ENCODE results near the gene SELENON. TPM values are rescaled to one million over a fixed set of nuclear protein-coding genes. Genes with fewer than 3 reads are reported as not detected.

SELENON gene
- total RNA-seq, 2 donors from 2014 or later, result 22.8 to 27.4 TPM

DNA sequence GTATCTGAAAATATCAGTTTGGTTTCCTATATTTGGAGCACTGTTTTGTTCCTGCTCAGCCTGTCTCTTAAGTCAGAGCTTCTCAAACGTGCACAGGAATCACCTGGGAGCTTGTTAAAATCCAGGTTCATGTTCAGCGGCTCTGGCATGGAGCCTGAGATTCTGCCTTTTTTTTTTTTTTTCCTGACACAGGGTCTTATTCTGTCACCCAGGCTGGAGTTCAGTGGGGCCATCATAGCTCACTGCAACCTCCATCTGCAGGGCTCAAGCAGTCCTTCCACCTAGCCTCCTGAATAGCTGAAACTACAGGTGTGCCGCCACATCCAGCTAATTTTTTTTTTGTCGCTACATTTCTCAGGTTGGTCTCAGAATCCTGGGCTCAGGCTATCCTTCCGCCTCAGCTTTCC is 12.2 kb upstream of the SELENON start:
- ATAC-seq, result no peak
- 86 to 88% methylated on average over 5 of the region's 5 CpGs for WGBS, 2 donors
- no peak for TF ChIP-seq POLR2A (IDR thresholded peaks at IDR 0.05)
- TF ChIP-seq, protein P1, sequence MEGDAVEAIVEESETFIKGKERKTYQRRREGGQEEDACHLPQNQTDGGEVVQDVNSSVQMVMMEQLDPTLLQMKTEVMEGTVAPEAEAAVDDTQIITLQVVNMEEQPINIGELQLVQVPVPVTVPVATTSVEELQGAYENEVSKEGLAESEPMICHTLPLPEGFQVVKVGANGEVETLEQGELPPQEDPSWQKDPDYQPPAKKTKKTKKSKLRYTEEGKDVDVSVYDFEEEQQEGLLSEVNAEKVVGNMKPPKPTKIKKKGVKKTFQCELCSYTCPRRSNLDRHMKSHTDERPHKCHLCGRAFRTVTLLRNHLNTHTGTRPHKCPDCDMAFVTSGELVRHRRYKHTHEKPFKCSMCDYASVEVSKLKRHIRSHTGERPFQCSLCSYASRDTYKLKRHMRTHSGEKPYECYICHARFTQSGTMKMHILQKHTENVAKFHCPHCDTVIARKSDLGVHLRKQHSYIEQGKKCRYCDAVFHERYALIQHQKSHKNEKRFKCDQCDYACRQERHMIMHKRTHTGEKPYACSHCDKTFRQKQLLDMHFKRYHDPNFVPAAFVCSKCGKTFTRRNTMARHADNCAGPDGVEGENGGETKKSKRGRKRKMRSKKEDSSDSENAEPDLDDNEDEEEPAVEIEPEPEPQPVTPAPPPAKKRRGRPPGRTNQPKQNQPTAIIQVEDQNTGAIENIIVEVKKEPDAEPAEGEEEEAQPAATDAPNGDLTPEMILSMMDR (IDR thresholded peaks at IDR 0.05), result no peak
- Histone ChIP-seq H3K4me3 (no peak overlapping the region), H3K4me1 (peaks cover 28% of the 10 kb centered on the region), H3K27ac (no peak overlapping the region), H3K36me3 (replicated peaks in 1 of 2; ENCODE audit: insufficient read depth in 1 of 2, low read depth in 2 of 2) (no peaks in the 10 kb centered on the region), H3K27me3 (no peaks in the 10 kb centered on the region), H3K9me3 (no peaks in the 10 kb centered on the region)
- intact Hi-C loops (cut with DNase I), result no loop called here
- DNase-seq, result no peak

- no peaks in the 10 kb centered on the region for H3K9me3 ChIP-seq
- no peak overlapping the region for H3K4me3 ChIP-seq
- DNase-seq (no peak), ATAC-seq (no peak)
- WGBS, 2 donors, result 82 to 92% methylated on average over 6 of the region's 6 CpGs
- intact Hi-C loops (cut with DNase I), result loop anchor here (5.0 kb wide), 1 partner anchor 33 kb away; no protein-coding TSS in a partner anchor
- no peak overlapping the region for H3K27ac ChIP-seq
- H3K36me3 ChIP-seq (replicated peaks in 1 of 2; ENCODE audit: insufficient read depth in 1 of 2, low read depth in 2 of 2), result no peaks in the 10 kb centered on the region
- TF ChIP-seq POLR2A (IDR thresholded peaks at IDR 0.05), result no peak
- TF ChIP-seq, protein P1 (IDR thresholded peaks at IDR 0.05), result no peak
- no peaks in the 10 kb centered on the region for H3K27me3 ChIP-seq
- peaks cover 11% of the 10 kb centered on the region for H3K4me1 ChIP-seq
Observed at GRCh38 chr1:25790472-25790871, 9.5 kb upstream of the SELENON start.

DNA sequence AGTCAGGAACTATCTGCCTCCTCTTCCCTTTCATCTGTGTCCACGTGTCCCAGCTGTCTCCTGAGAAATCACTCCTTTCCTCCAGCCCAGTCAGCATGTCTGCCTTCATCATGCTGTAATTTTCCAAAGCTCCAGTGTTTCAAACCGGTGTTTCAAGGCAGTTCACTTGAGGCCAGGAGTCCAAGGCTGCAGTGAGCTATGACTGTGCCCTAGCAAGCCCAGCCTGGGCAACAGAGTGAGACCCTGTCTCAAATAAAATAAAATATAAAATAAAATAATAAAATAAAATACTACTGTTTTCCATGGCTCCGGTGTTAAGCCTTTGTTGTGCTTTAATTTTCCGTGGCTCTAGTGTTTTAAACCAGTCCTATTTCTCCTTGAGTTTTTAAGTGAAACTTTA is 7.9 kb upstream of the SELENON start:
- Histone ChIP-seq H3K4me3 (no peak overlapping the region), H3K36me3 (replicated peaks in 1 of 2; ENCODE audit: insufficient read depth in 1 of 2, low read depth in 2 of 2) (no peaks in the 10 kb centered on the region), H3K27me3 (no peaks in the 10 kb centered on the region), H3K27ac (no peak overlapping the region), H3K9me3 (no peaks in the 10 kb centered on the region), H3K4me1 (peaks cover 13% of the 10 kb centered on the region)
- 54 to 56% methylated on average over 4 of the region's 4 CpGs for WGBS, 2 donors
- ATAC-seq (no peak), DNase-seq (no peak)
- TF ChIP-seq POLR2A (IDR thresholded peaks at IDR 0.05), result no peak
- TF ChIP-seq, protein P1 (IDR thresholded peaks at IDR 0.05), result no peak
- intact Hi-C loops (cut with DNase I), result loop anchor here (5.0 kb wide), 1 partner anchor 35 kb away; no protein-coding TSS in a partner anchor

- Histone ChIP-seq H3K4me3 (no peak overlapping the region), H3K27me3 (no peaks in the 10 kb centered on the region), H3K9me3 (no peaks in the 10 kb centered on the region), H3K4me1 (peaks cover 18% of the 10 kb centered on the region), H3K36me3 (replicated peaks in 1 of 2; ENCODE audit: insufficient read depth in 1 of 2, low read depth in 2 of 2) (no peaks in the 10 kb centered on the region), H3K27ac (no peak overlapping the region)
- TF ChIP-seq, protein P1 (IDR thresholded peaks at IDR 0.05), result no peak
- intact Hi-C loops (cut with DNase I), result loop anchor here (5.0 kb wide), 1 partner anchor 36 kb away; no protein-coding TSS in a partner anchor
- DNase-seq (no peak), ATAC-seq (no peak)
- WGBS, 2 donors, result 60 to 77% methylated on average over 7 of the region's 7 CpGs
Observed at GRCh38 chr1:25793585-25794170, 6.3 kb upstream of the SELENON start.

- Histone ChIP-seq H3K27me3 (no peaks in the 10 kb centered on the region), H3K4me1 (peaks cover 25% of the 10 kb centered on the region), H3K27ac (no peak overlapping the region), H3K36me3 (replicated peaks in 1 of 2; ENCODE audit: insufficient read depth in 1 of 2, low read depth in 2 of 2) (no peaks in the 10 kb centered on the region), H3K4me3 (no peak overlapping the region), H3K9me3 (no peaks in the 10 kb centered on the region)
- no peak for TF ChIP-seq POLR2A (IDR thresholded peaks at IDR 0.05)
- TF ChIP-seq, protein P1 (IDR thresholded peaks at IDR 0.05), result no peak
- intact Hi-C loops (cut with DNase I), result loop anchor here (5.0 kb wide), 1 partner anchor 37 kb away; no protein-coding TSS in a partner anchor
- DNase-seq (no peak), ATAC-seq (no peak)
- WGBS, 2 donors, result 72 to 79% methylated on average over 8 of the region's 8 CpGs
Observed at GRCh38 chr1:25794325-25794724, 5.7 kb upstream of the SELENON start.
